ENCODE data around the gene CRADD.

- TF ChIP-seq CTCF (IDR thresholded peaks at IDR 0.05): no peak
- TF ChIP-seq POLR2AphosphoS5 (IDR thresholded peaks at IDR 0.05): no peak
- TF ChIP-seq POLR2A (IDR thresholded peaks at IDR 0.05): no peak
Measured at GRCh38 chr12:93916402-93916801, 239.2 kb downstream of the CRADD start.

All from suprapubic skin (tissue), 4 donors.